GM21360 (cell line): ENCODE measurements around the gene TMEM238.
A peak's percentile ranks its signal among the peaks of the same experiment; 100 is the strongest.
"Not testable (repeated sequence)": the region's sequence is repeated elsewhere in the genome, so short reads cannot be mapped to it uniquely, and the experiment has no call there.

ENCODE experiments used
- ATAC-seq: cut with Tn5 transposase; IDR thresholded peaks from one replicate; pipeline ENCODE4 v1.9.1; 2021; ENCODE audit warnings: mild to moderate bottlenecking, moderate library complexity; ENCODE audit not compliant: unreplicated experiment

Gene TMEM238

GRCh38 chr19:55384131-55384919 lies at the start of gene TMEM238:
Gene TMEM238 (minus strand): TSS chr19:55384292. CDS start chr19:55384259, 33 bp downstream.
- ATAC-seq = no peak

GRCh38 chr19:55433292-55433691 lies 49.2 kb upstream of the TMEM238 start:
- no peak for ATAC-seq

- ATAC-seq = no peak
These were observed 48.3 kb upstream of the TMEM238 start for GRCh38 chr19:55432241-55432959.

- ATAC-seq = no peak
These were observed 47.1 kb upstream of the TMEM238 start for GRCh38 chr19:55431183-55431582.

GRCh38 chr19:55426042-55426441 lies 42.0 kb upstream of the TMEM238 start:
- ATAC-seq = no peak

- ATAC-seq = no peak
These were observed 40.4 kb upstream of the TMEM238 start for GRCh38 chr19:55424518-55424917.

- no peak for ATAC-seq
These were observed 39.3 kb upstream of the TMEM238 start for GRCh38 chr19:55423225-55424005.

GRCh38 chr19:55421281-55421680 lies 37.2 kb upstream of the TMEM238 start:
- not testable (repeated sequence) for ATAC-seq

- ATAC-seq = no peak
These were observed 35.6 kb upstream of the TMEM238 start for GRCh38 chr19:55419624-55420236.

- no peak for ATAC-seq
These were observed 35.0 kb upstream of the TMEM238 start for GRCh38 chr19:55419103-55419502.

GRCh38 chr19:55418185-55418584 lies 34.1 kb upstream of the TMEM238 start:
- no peak for ATAC-seq

GRCh38 chr19:55410168-55410567 lies 26.1 kb upstream of the TMEM238 start:
- no peak for ATAC-seq

- ATAC-seq = not testable (repeated sequence)
These were observed 25.1 kb upstream of the TMEM238 start for GRCh38 chr19:55409179-55409578.

GRCh38 chr19:55408533-55408872 lies 24.4 kb upstream of the TMEM238 start:
- no peak for ATAC-seq

GRCh38 chr19:55407800-55408532 lies 23.9 kb upstream of the TMEM238 start:
- ATAC-seq = peak; percentile 78

- peak; percentile 59 for ATAC-seq
These were observed 23.4 kb upstream of the TMEM238 start, which contains the start of gene UBE2S for GRCh38 chr19:55407550-55407799. Gene UBE2S (minus strand): TSS chr19:55407788. CDS start chr19:55407589, 199 bp downstream.

GRCh38 chr19:55406826-55407549 lies 22.9 kb upstream of the TMEM238 start:
- ATAC-seq = no peak

GRCh38 chr19:55406091-55406825 lies 22.2 kb upstream of the TMEM238 start:
- ATAC-seq = no peak

- no peak for ATAC-seq
These were observed 21.5 kb upstream of the TMEM238 start for GRCh38 chr19:55405638-55406037.
